Subcutaneous adipose tissue (tissue), 4 donors: ENCODE data around the gene CCDC136. TPM values are rescaled to one million over a fixed set of nuclear protein-coding genes. Genes with fewer than 3 reads are reported as not detected.

Source experiments
- CTCF ChIP-seq: fragments of 450-650 bp; IDR thresholded peaks from one replicate; pipeline ENCODE4 v1.5.1; 2016; ENCODE audit warnings: low read depth, mild to moderate bottlenecking, control low read depth, antibody characterized with exemption, moderate library complexity
- total RNA-seq, 4 donors: library from RNA; depleted of rRNA; stranded (reverse); fragments of >200 nt; gene quantifications; one replicate each; pipeline ENCODE4 v1.1.0, GENCODE V29; 2016

CCDC136 gene
- total RNA-seq, 4 donors from 2014 or later: 2.6 to 6.6 (median 3.1) TPM

GRCh38 chr7:128752251-128752650 lies 39.5 kb upstream of the CCDC136 start:
- no peak for TF ChIP-seq CTCF

GRCh38 chr7:128755075-128755818 lies 36.5 kb upstream of the CCDC136 start:
- no peak for TF ChIP-seq CTCF

GRCh38 chr7:128755819-128756476 lies 35.8 kb upstream of the CCDC136 start:
- TF ChIP-seq CTCF: no peak

- no peak for TF ChIP-seq CTCF
These were observed 34.6 kb upstream of the CCDC136 start for GRCh38 chr7:128757203-128757602.

- no peak for TF ChIP-seq CTCF
These were observed 33.2 kb upstream of the CCDC136 start for GRCh38 chr7:128758553-128758952.

GRCh38 chr7:128759242-128759641 lies 32.5 kb upstream of the CCDC136 start:
- TF ChIP-seq CTCF: no peak

GRCh38 chr7:128763541-128763940 lies 28.2 kb upstream of the CCDC136 start:
- no peak for TF ChIP-seq CTCF
